ENCODE results near the gene ADIRF. TPM values are rescaled to one million over a fixed set of nuclear protein-coding genes. Genes with fewer than 3 reads are reported as not detected.

Gene ADIRF
- total and polyA plus RNA-seq, 9 of the 15 experiments (the other 6 are each of a cell fraction or from before 2014, with no cell fraction given) = 0.08 TPM; not detected in 8

GRCh38 chr10:86958901-86959736 is 9.2 kb upstream of the ADIRF start (continued):
- TF ChIP-seq PCBP1 (IDR thresholded peaks at IDR 0.05; ENCODE audit: low read depth, low read length, poor library complexity, severe bottlenecking) = no peak
- TF ChIP-seq, protein P1, sequence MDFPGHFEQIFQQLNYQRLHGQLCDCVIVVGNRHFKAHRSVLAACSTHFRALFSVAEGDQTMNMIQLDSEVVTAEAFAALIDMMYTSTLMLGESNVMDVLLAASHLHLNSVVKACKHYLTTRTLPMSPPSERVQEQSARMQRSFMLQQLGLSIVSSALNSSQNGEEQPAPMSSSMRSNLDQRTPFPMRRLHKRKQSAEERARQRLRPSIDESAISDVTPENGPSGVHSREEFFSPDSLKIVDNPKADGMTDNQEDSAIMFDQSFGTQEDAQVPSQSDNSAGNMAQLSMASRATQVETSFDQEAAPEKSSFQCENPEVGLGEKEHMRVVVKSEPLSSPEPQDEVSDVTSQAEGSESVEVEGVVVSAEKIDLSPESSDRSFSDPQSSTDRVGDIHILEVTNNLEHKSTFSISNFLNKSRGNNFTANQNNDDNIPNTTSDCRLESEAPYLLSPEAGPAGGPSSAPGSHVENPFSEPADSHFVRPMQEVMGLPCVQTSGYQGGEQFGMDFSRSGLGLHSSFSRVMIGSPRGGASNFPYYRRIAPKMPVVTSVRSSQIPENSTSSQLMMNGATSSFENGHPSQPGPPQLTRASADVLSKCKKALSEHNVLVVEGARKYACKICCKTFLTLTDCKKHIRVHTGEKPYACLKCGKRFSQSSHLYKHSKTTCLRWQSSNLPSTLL (IDR thresholded peaks at IDR 0.05) = no peak
- no peak for TF ChIP-seq ZKSCAN1 (IDR thresholded peaks at IDR 0.05; ENCODE audit: low read depth, low read length)
- TF ChIP-seq, protein P2, sequence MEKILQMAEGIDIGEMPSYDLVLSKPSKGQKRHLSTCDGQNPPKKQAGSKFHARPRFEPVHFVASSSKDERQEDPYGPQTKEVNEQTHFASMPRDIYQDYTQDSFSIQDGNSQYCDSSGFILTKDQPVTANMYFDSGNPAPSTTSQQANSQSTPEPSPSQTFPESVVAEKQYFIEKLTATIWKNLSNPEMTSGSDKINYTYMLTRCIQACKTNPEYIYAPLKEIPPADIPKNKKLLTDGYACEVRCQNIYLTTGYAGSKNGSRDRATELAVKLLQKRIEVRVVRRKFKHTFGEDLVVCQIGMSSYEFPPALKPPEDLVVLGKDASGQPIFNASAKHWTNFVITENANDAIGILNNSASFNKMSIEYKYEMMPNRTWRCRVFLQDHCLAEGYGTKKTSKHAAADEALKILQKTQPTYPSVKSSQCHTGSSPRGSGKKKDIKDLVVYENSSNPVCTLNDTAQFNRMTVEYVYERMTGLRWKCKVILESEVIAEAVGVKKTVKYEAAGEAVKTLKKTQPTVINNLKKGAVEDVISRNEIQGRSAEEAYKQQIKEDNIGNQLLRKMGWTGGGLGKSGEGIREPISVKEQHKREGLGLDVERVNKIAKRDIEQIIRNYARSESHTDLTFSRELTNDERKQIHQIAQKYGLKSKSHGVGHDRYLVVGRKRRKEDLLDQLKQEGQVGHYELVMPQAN (IDR thresholded peaks at IDR 0.05; ENCODE audit: borderline replicate concordance) = no peak
- peak; percentile 64; the same call in 1 of the 2 replicates for TF ChIP-seq MAFK (IDR thresholded peaks at IDR 0.05; ENCODE audit: low read length)
- TF ChIP-seq ZNF354B (CRISPR knock-in tag; IDR thresholded peaks at IDR 0.05) = no peak
- no peak for TF ChIP-seq GTF2F1 (IDR thresholded peaks at IDR 0.05; ENCODE audit: low read depth, low read length)
- no peak for TF ChIP-seq ELK3 (CRISPR knock-in tag; IDR thresholded peaks at IDR 0.05)
- no peak for TF ChIP-seq ZNF668 (CRISPR knock-in tag; IDR thresholded peaks at IDR 0.05)
- TF ChIP-seq HNRNPH1 (optimal IDR thresholded peaks at IDR 0.05; ENCODE audit: low read depth, low read length) = no peak
- no peak for TF ChIP-seq ZNF766 (CRISPR knock-in tag; conservative IDR thresholded peaks at IDR 0.05)
- TF ChIP-seq KHSRP (IDR thresholded peaks at IDR 0.05) = no peak
- TF ChIP-seq ATF3 (IDR thresholded peaks at IDR 0.05) = peak; percentile 73
- TF ChIP-seq ATF3 (CRISPR knock-in tag; conservative IDR thresholded peaks at IDR 0.05) = no peak
- peak; percentile 66; the same call in 1 of the 2 replicates for TF ChIP-seq POLR2AphosphoS5 (IDR thresholded peaks at IDR 0.05; ENCODE audit: control insufficient read depth, insufficient read depth, low read depth, low read length)
- TF ChIP-seq, protein P3, sequence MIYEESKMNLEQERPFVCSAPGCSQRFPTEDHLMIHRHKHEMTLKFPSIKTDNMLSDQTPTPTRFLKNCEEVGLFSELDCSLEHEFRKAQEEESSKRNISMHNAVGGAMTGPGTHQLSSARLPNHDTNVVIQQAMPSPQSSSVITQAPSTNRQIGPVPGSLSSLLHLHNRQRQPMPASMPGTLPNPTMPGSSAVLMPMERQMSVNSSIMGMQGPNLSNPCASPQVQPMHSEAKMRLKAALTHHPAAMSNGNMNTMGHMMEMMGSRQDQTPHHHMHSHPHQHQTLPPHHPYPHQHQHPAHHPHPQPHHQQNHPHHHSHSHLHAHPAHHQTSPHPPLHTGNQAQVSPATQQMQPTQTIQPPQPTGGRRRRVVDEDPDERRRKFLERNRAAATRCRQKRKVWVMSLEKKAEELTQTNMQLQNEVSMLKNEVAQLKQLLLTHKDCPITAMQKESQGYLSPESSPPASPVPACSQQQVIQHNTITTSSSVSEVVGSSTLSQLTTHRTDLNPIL (CRISPR knock-in tag; IDR thresholded peaks at IDR 0.05) = no peak
- no peak for TF ChIP-seq CBX2 (IDR thresholded peaks at IDR 0.05; ENCODE audit: insufficient read depth, low read length, poor library complexity, severe bottlenecking)
- no peak for TF ChIP-seq ZNF408 (CRISPR knock-in tag; IDR thresholded peaks at IDR 0.05; ENCODE audit: low read depth)
- TF ChIP-seq MEF2D (tag; conservative IDR thresholded peaks at IDR 0.05; ENCODE audit: low read depth) = no peak

Measured in K562 (cell line).